ENCODE data around the gene CFAP221. TPM values are rescaled to one million over a fixed set of nuclear protein-coding genes. Genes with fewer than 3 reads are reported as not detected.

CFAP221 gene
- total and polyA plus RNA-seq, 2 experiments from 2014 or later = 0.42 to 0.65 TPM

- no peaks in the 10 kb centered on the region for H3K36me3 ChIP-seq (ENCODE audit: insufficient read depth)
- H3K27ac ChIP-seq (ENCODE audit: low read depth) = no peak overlapping the region
- H3K4me1 ChIP-seq (ENCODE audit: insufficient read depth) = peaks cover 41% of the 10 kb centered on the region
- peak; percentile 68 for ATAC-seq
- peaks cover 29% of the 10 kb centered on the region for H3F3A ChIP-seq (replicated peaks; ENCODE audit: low read depth)
- Mint-ChIP-seq H3K4me3 (no peak overlapping the region), H3K27me3 (ENCODE audit: insufficient read depth, low read depth, poor library complexity) (peaks cover 16% of the 10 kb centered on the region), H3K4me1 (peaks cover 47% of the 10 kb centered on the region), H3K9me3 (peaks cover 11% of the 10 kb centered on the region; the same call in 2 of the 3 replicates), H3K36me3 (ENCODE audit: low read depth) (peaks cover 10% of the 10 kb centered on the region), H3K27ac (no peak overlapping the region)
- no peak overlapping the region for H3K4me3 ChIP-seq
- H2AFZ ChIP-seq = peak overlapping the region; percentile 73
- TF ChIP-seq CTCF (conservative IDR thresholded peaks at IDR 0.05; ENCODE audit: low read depth in 2 of 2) (peak; percentile 92 to 97), ZNF331 (CRISPR knock-in tag; IDR thresholded peaks at IDR 0.05; ENCODE audit: low read depth) (no peak)
- no peaks in the 10 kb centered on the region for H4K20me1 ChIP-seq (replicated peaks; ENCODE audit: insufficient read depth)
- no peak overlapping the region for H3K4me2 ChIP-seq
- no peaks in the 10 kb centered on the region for H3K79me2 ChIP-seq (replicated peaks; ENCODE audit: insufficient read depth)
- no peaks in the 10 kb centered on the region for H3K27me3 ChIP-seq (ENCODE audit: insufficient read depth)
- H3K9me2 ChIP-seq (ENCODE audit: insufficient read depth) = peaks cover 6% of the 10 kb centered on the region; the same call in 1 of the 2 replicates
- peak; percentile 82 for DNase-seq (ENCODE audit: low spot score)
Observed at GRCh38 chr2:119702918-119703401, 158.7 kb downstream of the CFAP221 start.

GRCh38 chr2:119703526-119703925, 159.3 kb downstream of the CFAP221 start:
- no peaks in the 10 kb centered on the region for H3K36me3 ChIP-seq (ENCODE audit: insufficient read depth)
- DNase-seq (ENCODE audit: low spot score) (no peak), ATAC-seq (no peak)
- H3K79me2 ChIP-seq (replicated peaks; ENCODE audit: insufficient read depth) = no peaks in the 10 kb centered on the region
- peaks cover 1% of the 10 kb centered on the region; the same call in 1 of the 2 replicates for H3K9me2 ChIP-seq (ENCODE audit: insufficient read depth)
- H3K27ac ChIP-seq (ENCODE audit: low read depth) = no peak overlapping the region
- H4K20me1 ChIP-seq (replicated peaks; ENCODE audit: insufficient read depth) = no peaks in the 10 kb centered on the region
- no peak overlapping the region for H3K27ac Mint-ChIP-seq
- H3K9me3 Mint-ChIP-seq = peaks cover 11% of the 10 kb centered on the region; the same call in 2 of the 3 replicates
- H3K4me1 ChIP-seq (ENCODE audit: insufficient read depth) = peaks cover 38% of the 10 kb centered on the region
- no peaks in the 10 kb centered on the region for H3K27me3 ChIP-seq (ENCODE audit: insufficient read depth)
- peaks cover 45% of the 10 kb centered on the region for H3K4me1 Mint-ChIP-seq
- no peak overlapping the region for H3K4me3 Mint-ChIP-seq
- H3K27me3 Mint-ChIP-seq (ENCODE audit: insufficient read depth, low read depth, poor library complexity) = peaks cover 16% of the 10 kb centered on the region
- peaks cover 29% of the 10 kb centered on the region for H3F3A ChIP-seq (replicated peaks; ENCODE audit: low read depth)
- H2AFZ ChIP-seq = 0 out of 2 replicates have a peak overlapping the region, but pooled peaks have one; percentile 73
- H3K4me3 ChIP-seq = no peak overlapping the region
- peaks cover 10% of the 10 kb centered on the region for H3K36me3 Mint-ChIP-seq (ENCODE audit: low read depth)
- TF ChIP-seq NANOG (IDR thresholded peaks at IDR 0.05; ENCODE audit: borderline replicate concordance) (no peak), ZNF114 (CRISPR knock-in tag; IDR thresholded peaks at IDR 0.05) (no peak), CTCF (conservative IDR thresholded peaks at IDR 0.05; ENCODE audit: low read depth in 2 of 2) (no peak), ETS1 (IDR thresholded peaks at IDR 0.05) (no peak), EZH2 (IDR thresholded peaks at IDR 0.05; ENCODE audit: low read depth, unreplicated experiment) (no peak), ZNF462 (CRISPR knock-in tag; IDR thresholded peaks at IDR 0.05) (no peak), CREB1 (CRISPR knock-in tag; IDR thresholded peaks at IDR 0.05; ENCODE audit: low read depth) (no peak), EZH2phosphoT487 (IDR thresholded peaks at IDR 0.05; ENCODE audit: unreplicated experiment) (no peak)
- no peak overlapping the region for H3K4me2 ChIP-seq

Measured in GM23338 (cell line).